Measurements from ENCODE around the gene INHBB.

DNA sequence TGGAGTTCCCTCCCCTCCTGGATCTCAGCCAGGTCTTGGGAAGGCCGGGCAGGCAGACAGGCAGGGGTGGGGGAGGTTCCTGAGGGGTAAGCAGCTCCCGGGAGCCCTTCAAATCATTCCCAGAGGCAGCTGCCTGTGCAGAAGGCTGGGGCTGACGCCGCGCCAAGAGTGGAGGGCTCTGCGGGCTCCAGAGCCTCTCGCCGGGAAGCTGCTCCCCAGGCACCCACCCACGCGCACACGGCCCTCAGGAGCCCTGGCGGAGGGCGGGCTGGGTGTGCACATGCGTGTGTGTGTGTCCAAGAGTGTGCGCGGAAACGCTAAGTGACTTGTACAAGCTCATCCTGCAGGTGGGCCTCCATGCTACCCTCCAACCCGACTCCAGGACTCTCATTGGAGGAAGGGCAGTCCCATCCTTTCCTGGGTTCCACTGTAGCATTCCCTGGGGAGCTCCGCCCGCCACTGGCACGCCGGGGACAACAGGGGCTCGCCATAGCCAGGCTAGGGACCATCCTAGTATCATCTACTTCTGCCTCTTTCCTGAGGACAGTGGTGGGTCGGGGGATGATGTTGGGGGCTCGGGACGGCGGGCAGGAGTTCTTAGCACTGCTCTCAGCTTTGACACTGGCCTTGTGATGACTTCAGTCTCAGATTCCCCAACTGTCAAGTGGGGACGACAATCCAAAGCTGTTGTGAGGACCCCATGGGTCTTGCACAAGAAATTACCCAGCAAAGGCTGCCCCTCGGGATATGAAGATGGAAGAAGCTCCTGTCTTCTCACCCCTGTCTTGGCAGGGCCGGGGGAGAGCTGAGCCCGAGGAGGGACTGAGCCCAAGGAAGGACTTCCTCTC is 50.3 kb downstream of the INHBB start:
- TF ChIP-seq POLR2A (IDR thresholded peaks at IDR 0.05) (no peak), EP300 (IDR thresholded peaks at IDR 0.05) (no peak), POLR2AphosphoS5 (IDR thresholded peaks at IDR 0.05) (no peak)
- TF ChIP-seq, protein P1, sequence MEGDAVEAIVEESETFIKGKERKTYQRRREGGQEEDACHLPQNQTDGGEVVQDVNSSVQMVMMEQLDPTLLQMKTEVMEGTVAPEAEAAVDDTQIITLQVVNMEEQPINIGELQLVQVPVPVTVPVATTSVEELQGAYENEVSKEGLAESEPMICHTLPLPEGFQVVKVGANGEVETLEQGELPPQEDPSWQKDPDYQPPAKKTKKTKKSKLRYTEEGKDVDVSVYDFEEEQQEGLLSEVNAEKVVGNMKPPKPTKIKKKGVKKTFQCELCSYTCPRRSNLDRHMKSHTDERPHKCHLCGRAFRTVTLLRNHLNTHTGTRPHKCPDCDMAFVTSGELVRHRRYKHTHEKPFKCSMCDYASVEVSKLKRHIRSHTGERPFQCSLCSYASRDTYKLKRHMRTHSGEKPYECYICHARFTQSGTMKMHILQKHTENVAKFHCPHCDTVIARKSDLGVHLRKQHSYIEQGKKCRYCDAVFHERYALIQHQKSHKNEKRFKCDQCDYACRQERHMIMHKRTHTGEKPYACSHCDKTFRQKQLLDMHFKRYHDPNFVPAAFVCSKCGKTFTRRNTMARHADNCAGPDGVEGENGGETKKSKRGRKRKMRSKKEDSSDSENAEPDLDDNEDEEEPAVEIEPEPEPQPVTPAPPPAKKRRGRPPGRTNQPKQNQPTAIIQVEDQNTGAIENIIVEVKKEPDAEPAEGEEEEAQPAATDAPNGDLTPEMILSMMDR (IDR thresholded peaks at IDR 0.05), result no peak
